GM21526 (cell line): ENCODE data around the gene FPGS.
"Not testable (repeated sequence)": the region's sequence is repeated elsewhere in the genome, so short reads cannot be mapped to it uniquely, and the experiment has no call there.

ENCODE experiments used
- ATAC-seq: cut with Tn5 transposase; IDR thresholded peaks from one replicate; pipeline ENCODE4 v1.9.1; 2021; ENCODE audit warnings: moderate library complexity; ENCODE audit not compliant: unreplicated experiment, low FRiP score

The FPGS gene, protein sequence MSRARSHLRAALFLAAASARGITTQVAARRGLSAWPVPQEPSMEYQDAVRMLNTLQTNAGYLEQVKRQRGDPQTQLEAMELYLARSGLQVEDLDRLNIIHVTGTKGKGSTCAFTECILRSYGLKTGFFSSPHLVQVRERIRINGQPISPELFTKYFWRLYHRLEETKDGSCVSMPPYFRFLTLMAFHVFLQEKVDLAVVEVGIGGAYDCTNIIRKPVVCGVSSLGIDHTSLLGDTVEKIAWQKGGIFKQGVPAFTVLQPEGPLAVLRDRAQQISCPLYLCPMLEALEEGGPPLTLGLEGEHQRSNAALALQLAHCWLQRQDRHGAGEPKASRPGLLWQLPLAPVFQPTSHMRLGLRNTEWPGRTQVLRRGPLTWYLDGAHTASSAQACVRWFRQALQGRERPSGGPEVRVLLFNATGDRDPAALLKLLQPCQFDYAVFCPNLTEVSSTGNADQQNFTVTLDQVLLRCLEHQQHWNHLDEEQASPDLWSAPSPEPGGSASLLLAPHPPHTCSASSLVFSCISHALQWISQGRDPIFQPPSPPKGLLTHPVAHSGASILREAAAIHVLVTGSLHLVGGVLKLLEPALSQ

DNA sequence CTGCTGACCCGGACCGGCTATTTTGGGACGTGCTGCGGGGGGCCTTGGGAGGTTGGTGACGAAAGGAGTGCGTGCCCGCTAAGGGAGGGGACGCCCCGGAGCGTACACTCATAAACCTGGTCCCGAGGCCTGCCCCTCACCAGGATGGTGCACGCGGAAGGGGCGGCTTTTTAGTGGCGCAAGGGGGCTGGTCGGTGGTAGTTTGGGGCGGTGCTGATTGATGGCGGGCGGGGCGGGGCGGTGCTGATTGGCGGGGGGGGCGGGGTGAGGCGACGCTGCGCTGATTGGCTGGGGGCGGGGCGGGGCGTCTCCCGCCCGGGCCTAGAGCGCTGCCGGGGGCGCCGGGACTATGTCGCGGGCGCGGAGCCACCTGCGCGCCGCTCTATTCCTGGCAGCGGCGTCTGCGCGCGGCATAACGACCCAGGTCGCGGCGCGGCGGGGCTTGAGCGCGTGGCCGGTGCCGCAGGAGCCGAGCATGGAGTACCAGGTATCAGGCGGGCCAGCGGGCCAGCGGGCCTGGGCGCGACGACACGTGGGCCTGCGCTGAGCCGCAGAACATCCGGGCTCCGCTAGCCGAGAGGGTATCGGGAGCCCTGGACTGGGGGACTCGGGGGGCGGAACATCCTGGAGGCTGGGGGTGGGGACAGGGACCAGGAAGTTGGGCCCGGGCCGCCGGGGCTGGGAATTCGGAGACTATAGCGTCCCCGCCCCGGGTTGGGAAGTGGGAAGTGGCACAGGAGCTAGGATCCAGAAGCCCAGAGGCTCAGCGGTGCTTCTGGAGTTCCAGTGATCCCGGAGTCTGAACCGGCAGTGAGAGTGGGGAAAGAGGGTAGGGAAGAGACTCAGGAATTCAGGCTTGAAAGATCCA, at the start of gene FPGS:
TSS of gene FPGS (plus strand) at position 307 of the 868 bp plus-strand sequence. CDS start at position 350, 43 bp downstream.
- peak; percentile 51 for ATAC-seq

DNA sequence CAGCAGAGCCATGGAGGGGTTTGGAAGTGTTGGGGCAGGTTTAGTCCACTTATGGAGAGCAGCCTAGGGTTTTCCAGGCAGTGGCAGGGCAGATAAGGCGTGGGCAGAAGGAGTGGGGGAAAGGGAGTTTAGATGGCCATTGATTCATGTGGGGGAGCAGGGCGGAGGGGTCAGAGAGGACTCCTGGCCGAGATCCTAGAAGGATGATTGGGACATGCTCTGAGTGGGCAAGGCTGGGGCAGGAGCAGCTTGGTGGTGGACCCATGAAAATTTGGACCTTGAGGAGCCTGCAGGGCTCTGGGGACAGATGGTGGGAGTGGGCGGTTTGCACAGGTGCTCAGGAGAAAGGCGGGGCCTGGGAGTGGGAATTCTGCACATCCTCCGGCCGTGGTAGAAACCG, 49.5 kb upstream of the FPGS start:
- ATAC-seq: no peak

DNA sequence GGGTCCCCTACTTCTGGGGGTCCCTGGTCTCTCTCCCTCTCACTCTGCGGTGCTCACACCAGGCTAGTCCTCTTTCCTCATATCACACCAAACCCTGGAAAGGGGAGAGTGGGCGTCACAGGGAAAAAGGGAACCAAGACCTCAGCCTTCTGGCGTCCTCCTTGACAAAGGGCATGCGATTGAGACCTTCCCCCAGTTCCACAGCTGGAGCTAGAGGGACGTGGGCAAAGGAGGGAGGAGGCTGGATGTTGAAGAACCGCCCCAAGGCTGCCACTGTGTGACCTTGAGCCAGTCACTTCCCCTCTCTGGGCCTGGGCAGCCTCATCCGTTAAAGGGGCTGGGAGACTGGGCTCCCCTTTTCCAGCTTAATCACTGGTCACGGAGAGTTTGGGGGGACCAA, 49.1 kb upstream of the FPGS start:
- ATAC-seq: no peak

DNA sequence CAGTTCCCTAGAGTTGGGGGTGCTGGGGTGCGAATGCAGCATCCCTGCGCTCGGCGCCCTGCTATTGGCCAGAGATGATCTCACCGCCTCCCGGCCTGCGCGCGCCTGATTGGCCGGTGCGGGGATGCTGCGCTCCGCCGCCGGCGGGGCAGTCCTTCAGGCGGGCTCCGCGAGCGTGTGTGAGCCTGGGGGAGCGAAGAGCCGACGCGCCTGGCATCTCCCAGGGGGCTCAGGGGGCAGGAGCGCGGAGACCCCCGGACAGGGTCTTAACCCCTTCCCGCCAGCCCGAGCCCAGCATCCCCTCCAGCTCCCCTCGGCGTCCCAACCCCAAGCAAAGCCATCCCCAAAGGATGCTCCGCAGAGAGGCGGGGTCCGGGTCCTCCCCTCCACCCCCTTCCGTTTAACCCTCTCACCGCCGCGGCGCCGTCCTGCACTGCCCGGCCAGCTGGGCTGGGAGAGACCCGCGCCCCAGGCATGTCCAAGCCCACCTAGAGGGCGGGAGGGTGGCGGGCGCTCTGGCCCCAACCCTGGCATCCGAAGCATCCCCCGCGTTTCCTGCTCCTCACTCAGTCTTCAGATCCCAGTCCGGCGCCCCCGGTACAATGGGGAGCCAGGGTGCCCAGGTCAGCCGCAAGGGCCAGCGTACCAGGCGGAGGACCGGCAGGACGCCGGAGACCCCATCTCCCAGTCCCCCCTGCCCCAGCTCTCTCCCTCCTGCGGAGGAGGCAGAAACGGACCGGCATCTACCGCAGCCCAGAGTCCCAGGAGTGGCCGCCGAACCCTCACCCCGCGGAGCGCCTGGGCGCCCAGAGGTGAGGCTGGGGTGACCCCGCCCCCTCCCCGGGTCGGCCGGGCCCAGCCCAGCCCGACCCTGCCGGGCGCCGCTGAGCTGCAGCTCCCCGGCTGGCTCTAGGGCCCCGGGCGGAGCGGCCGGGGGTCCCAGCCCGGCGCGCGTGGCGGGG, 48.3 kb upstream of the FPGS start:
- no peak for ATAC-seq

DNA sequence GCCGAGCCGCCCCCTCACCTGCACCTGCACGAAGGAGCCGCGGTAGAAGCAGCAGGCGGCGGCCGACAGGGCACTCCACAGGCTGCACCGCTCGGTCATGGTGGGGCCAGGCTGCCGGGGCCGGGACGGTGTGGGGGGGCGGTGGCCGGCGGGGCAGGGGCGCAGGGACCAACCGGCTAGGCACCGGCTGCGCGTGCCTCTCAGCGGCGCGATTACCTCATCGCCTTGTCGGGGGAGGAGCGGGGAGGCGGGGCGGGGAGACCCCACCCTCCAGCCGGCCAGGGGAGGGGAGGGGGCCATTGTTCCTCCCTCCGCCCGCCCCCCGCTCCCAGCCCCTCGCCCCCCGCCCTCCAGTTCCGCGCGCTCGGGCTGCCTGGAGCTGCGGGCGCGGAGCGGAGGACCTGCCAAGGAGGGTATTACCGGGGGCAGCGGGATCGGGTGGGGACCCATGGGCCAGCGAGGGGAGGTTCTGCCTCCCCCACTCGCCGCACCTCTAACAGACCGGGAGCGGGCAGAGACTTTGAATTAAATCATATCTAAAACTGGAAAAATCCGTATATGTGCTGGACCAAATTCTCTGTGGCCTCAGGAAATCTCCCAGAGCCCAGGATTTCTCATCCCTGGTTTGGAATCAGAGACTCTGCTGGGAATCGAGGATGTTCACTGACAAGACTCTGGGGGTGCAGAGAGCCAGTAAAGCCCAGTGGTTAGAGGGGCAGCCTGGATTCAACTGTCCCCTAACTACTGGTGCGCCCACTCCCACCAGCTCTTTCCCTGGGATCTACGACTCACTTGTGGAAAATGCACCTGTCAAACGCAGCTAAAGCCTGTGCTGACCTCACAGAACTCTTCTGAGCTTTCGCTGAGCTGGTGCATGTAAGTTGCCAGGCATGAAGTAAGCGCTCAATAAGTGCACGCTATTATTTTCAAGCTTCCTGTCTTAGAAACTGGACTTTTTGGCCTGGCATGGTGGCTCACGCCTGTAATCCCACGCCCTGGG, 47.3 kb upstream of the FPGS start:
- ATAC-seq: no peak

DNA sequence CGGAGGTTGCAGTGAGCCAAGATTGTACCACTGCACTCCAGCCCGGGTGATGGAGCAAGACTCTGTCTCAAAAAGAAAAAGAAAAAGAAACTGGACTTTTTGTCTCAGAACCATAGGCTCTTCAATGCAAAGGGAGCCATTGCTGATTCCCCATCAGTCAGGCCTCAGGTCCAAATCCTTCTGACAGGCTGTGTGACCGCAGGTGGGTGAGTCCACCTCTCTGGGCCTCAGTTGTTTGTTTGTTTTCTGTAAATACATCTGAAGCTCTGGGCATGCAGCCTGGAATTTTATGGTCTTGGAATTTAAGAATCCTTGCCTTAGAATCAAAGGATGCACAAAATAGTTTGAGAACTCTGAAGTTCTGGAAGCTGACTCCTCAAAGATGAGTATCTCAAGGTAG, 46.4 kb upstream of the FPGS start:
- no peak for ATAC-seq

DNA sequence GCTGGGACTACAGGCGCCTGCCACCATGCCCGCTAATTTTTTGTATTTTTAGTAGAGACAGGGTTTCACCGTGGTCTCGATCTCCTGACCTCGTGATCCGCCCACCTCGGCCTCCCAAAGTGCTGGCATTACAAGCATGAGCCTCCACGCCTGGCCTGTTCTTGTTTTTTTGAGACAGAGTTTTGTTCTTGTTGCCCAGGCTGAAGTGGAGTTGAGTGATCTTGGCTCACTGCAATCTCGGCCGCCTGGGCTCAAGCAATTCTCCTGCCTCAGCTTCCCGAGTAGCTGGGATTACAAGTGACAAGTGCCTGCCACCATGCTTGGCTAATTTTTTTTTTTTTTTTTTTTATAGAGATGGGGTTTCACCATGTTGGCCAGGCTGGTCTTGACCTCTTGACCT, 45.9 kb upstream of the FPGS start:
- not testable (repeated sequence) for ATAC-seq

DNA sequence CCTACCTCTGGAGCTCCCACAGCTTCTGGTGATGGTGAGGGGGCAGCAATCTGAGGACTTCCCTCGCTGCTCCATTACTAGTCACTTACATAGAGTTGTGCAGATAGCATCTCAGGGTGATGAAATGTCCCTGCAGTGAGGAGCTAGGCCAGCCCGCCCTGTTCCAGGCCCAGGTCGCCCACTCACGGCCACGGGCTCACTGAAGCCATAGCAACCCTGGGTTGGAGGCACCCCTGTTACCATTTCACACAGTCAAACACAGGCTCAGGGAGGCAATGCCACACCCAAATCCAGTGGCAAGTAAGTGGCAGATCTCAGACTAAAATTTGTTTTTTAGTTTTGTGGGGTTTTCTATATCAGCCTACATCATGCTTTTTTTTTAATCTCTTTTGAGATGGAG, 43.8 kb upstream of the FPGS start:
- ATAC-seq: no peak

DNA sequence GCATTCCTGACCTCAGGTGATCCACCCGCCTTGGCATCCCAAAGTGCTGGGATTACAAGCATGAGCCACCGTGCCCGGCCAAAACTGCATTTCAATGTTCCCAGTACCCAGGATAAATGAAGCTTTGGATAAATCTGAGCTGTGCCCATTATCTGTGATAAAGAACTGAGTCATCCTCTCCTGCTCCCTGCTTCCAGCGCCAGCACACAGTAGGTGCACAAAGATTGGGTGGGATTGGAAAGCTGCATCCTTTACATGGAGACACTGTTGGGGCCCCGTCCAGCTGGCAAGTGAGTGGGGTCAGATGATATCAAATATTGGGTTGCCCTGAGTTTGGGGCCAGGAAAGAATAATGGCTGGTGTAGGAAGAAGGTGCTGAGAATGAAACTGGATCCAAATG, 41.6 kb upstream of the FPGS start:
- no peak for ATAC-seq

DNA sequence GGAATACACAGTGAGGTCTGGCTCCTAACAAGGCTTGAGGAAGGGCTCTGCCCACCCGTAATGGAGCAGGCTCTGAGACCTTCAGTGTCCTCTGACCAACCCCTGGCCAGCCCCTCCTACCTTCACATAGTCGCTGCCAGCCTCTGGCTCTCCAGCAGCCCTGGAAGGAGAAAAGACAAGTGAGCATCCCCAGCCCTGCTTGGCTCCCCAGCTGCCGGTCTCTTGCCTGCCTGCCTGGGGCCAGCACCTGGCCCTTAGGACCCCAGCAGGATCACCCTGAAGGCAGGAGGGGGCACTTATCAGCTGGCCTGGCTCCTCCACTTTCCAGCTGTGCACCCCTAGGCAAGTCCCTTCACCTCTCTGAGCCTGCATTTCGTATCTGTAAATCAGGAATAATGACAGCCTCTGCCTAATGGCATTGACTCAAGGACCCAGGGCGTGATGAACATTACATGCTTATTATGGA, 41.2 kb upstream of the FPGS start:
- no peak for ATAC-seq

DNA sequence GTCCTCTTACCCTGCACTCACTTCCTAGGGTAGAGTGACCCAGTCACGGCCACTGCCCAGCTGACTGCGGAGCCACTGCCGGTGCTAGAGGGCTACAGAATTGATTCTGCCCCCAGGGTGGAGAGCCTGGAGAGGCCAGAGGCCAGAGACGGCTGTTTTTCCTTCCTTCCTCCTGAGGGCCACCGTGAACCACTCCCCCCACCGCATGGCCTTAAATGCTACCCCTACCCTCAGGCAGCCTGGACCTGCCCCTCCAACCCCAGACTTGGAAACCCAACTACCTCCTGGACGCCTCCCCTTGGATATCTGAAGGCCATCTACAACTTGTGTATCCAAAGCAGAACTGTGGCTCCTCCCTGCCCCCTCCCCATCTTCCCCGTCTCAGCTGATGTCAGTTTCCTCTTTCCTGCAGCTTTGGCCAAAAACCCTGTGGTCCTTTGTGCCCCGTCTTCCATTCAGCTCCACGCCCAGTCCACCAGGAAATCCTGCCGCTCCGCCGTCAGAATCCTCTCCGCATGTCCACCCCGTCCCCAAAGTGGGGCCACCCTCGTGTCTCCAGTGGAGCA, 40.5 kb upstream of the FPGS start:
- ATAC-seq: no peak

DNA sequence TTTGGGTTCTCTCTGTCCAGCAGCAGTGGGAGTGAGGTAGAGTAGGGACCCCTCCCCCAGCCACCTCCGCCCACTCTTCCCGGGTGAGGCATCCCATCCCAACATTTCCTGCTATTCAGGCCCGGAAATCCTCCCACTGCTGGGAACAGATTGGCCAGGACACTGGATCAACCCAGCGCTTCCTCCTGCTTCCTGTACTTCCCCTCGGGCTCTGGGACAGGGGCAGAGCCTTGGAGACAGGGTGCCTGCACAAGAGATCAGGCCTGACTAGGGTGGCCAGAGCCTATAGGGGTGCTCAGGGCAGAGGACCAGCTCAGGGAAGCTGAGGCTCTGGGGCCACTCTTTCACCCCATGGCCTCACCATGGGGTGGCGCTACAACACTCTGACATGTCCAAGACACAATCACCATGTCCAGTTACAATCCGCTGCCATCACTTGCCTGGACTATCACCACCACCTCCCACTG, 38.7 kb upstream of the FPGS start:
- ATAC-seq: no peak

DNA sequence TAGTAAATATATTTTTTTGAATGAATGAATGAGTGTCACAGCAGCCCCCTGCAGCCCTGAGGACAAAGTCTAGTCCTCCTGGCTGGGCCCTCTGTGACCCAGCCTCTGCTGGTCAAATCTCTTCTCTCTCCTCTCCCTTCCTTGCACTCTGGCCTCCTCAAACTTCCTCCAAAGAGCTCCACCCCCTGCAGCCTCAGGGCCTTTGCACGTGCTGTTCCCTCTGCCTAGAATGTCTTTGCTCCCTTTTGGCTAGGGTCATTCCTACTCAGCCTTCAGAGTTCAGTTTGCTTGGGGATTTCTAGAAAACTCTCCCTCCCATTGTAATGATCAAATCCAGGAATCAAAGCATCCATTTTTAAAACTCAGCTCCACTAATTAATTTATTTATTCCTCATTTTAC, 37.3 kb upstream of the FPGS start:
- ATAC-seq: no peak

DNA sequence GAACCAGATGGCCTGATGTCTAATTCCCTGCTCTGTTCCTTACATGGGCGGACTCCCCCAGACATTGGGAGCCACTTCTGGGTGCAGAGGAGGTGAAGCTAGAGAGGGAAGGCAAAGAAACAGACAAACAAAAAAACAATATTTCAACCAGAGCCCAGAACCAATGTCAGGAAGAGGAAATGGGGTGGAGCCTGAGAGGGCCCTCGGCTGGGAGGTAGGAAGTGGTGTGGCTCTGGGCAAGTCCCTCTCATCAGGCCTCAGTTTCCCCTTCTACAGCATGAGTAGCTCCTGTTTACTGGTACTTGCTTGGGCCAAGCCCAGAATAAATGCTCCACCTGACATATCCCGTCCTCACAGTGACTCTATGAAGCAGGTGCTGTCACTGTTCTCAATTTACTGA, 35.3 kb upstream of the FPGS start:
- no peak for ATAC-seq

DNA sequence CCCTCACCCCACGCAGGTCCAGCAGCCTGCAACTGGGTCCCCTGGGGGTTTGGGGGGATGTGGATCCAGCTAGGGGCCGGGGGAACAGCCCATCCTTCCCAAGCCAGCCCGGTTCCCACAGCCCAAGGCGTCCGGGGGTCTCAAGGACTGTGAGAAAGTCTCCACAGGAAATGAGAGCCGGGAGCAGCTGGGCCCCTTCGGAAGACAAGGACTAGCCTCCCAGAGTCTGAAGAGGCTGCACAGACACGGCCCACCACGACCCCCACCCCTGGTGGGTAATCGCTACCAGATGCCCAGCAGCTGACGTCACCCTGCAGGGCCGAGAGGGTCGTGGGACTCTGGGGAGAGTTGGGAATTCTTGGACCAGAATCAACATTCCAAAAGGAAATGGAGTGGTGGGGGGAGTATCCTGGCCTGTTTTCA, 34.8 kb upstream of the FPGS start:
- ATAC-seq: no peak

DNA sequence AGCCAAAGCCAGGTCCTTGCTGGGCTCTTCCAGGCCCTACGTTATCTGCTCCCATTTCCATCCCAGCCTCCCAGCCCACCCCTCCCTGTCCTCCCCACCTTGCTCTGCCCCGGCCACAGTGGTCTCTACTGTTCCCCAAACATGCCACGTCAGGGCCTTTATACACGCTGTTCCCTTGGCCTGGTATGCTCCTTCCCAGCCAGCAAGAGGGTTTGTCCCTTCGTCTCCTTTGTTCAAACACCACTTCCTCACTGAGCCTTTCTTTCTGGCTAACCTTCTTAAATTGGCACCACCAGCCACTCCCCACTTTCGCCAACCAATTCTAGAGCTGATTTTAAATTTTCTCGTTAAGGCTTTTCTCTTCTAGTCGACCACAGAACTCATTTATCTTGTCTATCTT, 34.0 kb upstream of the FPGS start:
- no peak for ATAC-seq

DNA sequence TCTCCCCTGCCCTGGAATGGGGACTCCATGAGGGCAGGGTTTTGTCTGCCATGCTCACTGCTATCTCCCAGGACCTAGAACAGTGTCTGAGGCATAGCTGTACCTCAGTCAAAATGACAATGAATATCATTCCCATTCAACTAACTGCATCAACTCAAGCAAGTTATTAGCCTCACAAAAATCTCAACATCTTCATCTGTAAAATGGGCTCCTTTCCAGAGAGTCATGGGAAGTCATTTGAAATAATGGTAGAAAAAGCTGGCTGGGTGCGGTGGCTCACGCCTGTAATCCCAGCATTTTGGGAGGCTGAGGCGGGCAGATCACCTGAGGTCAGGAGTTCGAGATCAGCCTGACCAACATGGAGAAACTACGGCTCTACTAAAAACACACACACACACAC, 33.6 kb upstream of the FPGS start:
- ATAC-seq: no peak

DNA sequence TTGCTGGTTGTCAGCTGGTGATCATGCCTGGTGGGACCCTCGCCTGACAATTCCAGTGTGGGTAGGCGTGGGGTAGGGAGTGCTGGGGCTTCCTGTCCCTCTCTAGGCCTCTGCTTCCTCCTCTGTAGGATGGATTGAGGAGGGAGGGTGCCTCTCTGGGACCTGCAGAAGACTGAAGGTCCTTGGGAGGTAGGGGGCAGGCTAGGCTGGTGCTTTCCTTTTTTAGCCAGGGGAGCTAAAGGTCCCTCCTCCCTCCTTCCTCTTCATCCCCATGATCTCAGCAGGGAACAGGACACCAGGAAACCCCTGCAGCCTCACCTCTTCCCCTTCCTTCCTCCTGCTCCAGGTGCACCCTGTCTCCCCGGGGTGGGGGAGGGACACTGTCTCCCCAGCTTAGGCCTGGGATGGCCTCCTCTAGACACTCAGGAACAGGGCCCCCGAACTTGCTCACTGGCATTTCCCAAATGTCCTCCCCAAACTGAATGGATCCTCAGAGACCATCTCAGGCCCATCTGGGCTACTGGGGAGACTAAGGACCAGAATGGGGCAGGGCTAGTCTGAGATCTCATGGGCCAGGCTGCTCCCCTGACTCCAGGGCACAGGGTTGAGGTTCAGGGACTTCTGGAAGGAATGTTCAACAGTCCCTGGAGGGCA, 32.6 kb upstream of the FPGS start:
- ATAC-seq: no peak
